CD4-positive, alpha-beta T cell treated with Interferon gamma for 1 hour (primary cell): ENCODE results near the gene ELMOD3.
A peak's percentile ranks its signal among the peaks of the same experiment; 100 is the strongest.
"Not testable (repeated sequence)": the region's sequence is repeated elsewhere in the genome, so short reads cannot be mapped to it uniquely, and the experiment has no call there.

Experiments used
- DNase-seq: peaks from one replicate; pipeline ENCODE4 v3.0.0-alpha.2; 2020

ELMOD3 gene

DNA sequence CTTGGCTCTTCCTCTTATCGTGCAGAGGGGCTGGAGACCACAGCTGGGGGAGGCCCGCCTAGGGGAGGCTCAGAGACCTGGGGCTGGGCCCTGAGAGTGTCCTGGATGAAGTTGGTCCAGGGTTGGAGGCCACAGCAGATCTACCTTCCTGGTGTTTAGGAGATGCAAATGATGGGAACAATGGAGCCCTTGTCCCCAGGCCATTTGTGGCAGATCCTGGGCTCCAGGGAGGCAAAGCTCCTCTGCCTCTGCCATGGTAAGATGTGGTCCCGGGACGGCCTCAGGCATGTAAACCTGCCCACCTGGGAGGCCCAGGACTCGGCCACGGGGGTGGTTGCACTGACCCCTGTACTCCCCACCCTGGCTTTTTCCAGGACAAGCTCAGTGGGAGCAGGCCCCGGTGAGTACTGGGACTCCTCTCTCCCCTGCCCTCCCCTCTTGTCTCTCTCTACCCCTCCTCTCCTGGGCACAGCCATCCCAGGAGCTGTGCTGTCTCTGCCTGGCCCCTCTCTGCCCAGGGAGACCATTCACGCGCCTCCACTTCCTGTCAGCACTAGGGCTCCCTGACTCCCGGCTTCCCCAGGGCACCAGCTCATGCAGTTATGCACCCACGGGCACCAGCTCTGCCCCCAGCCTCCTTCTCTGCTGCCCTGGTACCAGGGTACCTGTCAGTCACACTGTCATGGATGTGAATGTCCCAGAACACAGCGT is 74.8 kb downstream of the ELMOD3 start:
- DNase-seq, result no peak

DNA sequence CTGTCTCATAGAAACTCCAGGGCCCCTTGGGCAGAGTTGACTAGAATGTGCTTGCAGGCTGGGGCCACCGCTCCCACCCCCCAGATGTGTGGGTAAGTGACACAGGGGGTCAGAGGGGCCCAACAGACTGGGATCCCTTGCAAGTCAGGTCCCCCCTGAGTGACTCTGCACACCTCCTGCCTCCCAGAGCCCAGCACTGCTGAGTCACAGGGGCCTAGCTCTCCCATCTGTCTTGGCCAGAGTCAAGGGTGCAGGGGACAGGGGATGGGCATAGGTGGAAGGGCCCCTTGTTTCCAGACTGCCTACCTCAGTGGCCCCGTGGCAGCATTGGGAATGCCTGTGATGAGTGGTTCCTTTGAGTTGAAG is 75.3 kb downstream of the ELMOD3 start:
- no peak for DNase-seq

DNA sequence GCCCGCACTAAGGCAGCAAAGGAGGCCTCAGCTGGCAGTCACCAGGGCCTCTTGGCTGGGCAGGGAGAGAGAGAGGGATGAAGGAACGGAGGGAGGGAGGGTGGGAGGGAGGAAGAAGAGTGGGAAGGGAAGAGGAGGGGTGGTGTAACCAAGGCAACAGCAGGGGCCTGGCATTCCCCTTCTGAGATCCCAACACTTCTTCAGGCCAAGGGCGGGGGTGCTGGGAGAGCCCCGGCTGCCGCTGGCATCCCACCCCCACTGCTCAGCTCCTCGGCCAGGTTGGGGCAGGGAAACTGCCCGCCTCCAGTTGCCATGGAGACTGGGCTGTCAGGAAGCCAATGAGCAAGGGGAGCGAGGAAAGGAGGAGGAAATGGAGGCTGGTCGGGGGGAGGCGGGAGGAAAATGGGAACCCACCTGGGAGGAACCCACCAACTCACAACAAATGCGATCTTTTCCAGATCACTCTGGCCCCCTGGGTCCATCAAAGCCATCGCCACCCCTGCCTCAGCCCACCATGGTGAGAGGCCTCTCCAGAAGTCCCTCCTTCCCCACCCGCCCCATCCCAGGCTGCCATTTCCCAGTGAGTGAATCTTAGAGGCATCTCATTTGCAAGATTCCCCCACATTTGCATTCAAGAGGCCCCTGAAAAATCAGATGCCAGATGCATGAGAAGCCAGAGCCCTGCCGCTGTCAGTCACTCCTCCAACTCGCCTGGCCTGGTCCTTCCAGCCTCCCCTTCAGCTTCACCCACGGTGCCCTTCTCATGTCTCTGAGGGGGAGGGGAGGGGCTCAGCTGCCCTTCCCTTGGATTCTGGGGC is 76.4 kb downstream of the ELMOD3 start:
- no peak for DNase-seq

DNA sequence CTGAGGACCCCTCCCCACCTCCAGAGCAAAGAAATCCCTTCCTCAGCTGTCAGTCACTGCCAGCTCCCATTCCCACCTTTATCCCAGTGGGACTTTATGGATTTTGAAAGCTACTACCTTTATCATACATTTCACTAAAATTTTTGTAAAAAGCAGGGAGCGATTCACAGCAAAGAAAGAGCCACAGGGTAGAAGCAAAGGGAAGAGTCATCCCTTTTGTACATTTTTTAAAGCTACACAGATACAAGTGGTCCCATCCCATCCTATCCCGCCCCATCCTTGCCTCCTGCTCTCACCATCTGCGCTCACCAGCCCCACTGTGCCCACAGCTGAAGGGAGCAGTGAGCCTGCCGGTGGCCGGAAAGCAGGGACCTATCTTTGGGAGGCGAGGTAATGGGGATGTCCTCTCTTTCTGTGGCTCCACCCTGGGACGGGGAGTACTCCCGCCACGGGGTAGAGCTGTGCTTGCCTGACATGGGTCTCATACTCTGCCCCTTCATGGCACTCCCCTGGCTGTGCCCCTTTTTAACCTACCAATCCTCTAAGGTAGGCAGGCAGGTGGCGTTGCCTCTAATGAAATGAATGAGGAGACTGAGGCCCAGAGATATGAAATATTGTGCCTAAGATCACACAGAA is 77.1 kb downstream of the ELMOD3 start:
- no peak for DNase-seq

DNA sequence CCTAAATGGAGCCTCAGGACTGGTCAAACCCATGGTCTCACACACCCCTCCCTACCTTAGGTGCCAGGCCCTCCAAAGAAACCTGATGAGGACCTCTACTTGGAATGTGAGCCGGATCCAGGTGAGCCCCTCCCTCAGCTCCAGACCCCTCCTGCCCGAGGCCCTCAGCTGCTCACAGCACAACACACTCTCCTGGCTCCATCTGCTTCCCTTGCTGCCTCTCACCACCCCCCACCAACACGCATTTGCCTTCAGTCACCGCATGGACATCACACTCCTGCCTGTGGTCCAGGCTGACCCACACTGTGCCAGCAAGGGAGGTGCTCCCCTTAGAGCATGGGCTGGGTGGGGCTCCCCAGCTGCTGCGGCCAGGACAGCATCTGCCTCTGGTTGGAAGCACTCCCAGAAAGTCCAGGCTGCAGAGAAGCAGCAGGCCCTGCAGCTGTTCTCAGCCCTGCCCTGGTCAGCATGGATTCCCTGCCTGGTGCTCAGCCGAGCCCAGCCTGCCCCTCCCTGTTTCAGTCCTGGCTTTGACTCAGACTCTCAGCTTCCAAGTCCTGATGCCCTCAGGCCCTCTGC is 79.0 kb downstream of the ELMOD3 start:
- no peak for DNase-seq

DNA sequence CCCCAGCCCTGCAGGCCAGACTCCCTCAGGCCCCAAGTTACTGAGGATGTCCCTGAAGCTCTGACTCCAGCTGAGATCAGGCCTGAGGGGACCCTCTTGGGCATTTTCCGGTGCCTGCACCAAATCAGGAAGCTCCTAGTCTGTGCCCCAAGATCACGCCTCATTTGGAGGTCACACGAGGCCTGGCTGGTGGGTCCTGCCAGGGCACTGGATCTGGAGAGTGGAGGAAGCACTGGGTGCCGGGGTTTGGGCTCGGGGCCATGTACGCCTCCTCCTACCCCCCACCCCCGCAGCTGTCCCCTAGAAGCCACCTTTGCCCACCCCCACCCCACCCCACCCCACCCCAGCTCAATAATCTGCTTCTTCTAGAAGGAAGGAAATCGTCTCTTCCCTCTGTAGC is 80.1 kb downstream of the ELMOD3 start:
- no peak for DNase-seq

DNA sequence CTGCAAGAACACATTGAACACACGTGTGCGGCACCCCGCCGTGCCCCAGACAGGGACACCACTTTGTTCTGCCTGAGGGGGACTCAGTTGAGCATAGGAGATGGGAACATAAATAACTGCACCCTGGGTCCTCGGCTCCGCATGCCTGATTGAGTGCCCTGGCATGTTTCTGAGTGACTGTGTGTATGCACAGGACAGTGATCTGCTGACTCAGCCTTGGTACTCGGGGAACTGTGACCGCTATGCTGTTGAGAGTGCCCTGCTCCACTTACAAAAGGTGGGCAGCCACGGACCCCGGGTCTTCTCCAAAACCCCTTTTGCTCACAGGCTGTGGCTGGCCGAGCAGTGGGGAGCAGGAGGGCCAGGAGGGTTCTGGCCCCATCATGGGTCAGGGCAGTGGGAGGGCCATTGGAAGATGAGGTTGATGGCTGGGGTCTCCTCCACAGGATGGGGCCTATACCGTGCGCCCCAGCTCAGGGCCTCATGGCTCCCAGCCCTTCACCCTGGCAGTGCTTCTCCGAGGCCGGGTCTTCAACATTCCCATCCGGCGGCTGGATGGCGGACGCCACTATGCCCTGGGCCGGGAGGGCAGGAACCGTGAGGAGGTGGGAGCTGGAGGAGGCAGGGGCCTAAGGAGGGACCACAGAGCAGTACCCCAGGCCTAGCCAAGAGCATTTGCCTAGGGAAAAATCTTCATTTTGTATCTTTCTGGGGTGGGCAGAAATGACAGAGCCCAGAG is 80.8 kb downstream of the ELMOD3 start:
- no peak for DNase-seq

DNA sequence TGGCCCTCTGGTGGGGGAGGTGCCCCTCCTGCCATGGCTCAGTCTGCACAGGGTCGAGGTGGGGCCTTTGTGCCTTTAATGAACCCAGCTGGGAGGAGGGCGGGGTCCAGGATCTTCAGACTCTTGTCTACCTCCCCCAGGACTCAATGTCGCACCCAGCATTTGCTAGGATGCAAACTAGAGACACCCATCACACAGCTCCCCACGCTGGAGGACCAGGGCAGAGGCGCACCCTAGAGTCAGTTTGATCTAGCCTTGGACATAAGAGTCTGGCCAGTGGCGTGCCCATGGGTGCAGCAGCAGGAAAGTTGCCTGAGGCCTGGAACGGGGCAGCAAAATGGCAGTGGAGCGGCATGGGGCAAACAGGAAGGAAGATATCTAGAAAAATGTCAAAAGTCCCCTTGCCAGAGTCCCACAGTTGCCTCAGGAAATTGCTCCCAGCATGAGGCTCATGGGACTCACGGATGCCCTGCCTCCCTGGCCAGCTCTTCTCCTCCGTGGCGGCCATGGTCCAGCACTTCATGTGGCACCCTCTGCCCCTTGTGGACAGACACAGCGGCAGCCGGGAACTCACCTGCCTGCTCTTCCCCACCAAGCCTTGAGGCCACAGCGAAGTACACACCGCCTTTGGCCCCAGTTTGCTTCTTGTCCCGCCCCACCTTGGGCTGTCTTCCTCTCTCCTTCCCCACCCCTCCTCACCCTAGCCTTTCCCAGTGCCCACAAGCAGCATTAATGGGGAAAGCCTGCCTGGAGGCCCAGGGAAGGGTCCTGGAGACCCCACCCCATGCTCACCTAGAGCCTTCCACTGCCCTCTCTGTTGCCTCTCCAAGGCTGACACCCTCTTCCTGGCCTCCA is 81.6 kb downstream of the ELMOD3 start:
- DNase-seq, result no peak

DNA sequence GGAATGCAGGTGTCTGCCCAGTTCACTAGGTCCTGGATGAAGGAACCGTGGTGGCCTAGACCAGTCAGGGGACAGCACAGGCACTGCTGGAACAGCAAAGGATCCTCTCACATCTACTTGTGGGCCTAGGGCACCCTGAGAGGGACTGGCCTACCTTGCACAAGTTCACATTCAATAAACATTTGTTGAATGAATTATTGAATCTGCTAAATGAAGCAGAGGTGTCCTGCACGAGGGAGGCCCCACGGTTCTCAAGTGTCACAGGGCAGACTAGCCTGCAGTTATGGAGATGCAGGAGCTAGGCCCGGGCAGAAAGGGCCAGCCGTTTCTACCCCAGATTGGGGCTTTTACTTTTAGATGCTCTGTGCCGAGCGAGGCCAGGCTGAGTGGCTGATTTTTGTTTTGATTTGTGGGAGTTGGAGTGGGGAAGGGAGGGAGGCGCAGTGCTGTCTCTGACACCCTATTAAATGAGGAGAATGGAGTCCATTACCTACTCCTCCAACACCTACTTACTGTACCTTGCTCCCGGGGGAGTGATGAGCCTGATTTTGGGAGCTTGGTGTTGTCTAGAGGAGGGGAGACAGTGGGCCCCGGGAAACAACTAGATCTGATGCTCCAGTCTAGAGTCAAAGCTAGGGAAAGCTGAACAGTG is 82.4 kb downstream of the ELMOD3 start:
- DNase-seq, result no peak

DNA sequence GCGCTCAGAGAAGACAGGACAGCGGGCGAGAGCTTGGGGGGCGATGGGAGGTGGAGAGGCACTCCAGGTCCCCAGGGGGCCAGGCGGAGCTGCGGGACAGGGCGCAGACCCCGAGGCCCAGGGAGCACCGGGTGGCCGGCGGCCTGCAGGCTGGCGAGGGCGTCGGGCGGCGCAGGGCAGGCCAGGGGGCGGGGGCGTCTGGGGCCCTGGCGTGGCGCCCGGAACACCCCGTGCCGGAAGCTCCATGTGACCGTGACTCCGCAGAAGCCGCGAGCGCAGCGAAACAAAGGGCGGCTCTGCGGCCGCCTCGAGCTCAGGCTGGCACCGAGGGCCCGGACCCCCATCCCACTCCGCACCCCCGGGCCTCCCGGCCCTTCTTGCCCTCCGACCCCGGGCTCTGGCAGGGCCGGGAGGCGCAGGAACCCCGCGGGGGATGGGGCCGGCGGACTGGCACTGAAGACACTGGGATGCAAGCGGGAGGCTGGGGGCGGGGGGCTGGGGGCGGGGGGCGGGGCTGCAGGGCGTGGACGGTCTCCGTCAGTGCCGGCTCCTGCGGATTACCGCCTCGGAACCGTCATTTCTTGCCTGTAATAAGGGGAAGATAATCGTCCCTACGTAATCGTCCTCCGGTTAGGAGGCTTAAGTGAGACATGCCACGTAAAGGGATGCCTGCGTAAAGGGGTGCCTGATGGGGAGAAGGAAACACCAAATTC is 83.1 kb downstream of the ELMOD3 start:
- DNase-seq, result peak; percentile 81

DNA sequence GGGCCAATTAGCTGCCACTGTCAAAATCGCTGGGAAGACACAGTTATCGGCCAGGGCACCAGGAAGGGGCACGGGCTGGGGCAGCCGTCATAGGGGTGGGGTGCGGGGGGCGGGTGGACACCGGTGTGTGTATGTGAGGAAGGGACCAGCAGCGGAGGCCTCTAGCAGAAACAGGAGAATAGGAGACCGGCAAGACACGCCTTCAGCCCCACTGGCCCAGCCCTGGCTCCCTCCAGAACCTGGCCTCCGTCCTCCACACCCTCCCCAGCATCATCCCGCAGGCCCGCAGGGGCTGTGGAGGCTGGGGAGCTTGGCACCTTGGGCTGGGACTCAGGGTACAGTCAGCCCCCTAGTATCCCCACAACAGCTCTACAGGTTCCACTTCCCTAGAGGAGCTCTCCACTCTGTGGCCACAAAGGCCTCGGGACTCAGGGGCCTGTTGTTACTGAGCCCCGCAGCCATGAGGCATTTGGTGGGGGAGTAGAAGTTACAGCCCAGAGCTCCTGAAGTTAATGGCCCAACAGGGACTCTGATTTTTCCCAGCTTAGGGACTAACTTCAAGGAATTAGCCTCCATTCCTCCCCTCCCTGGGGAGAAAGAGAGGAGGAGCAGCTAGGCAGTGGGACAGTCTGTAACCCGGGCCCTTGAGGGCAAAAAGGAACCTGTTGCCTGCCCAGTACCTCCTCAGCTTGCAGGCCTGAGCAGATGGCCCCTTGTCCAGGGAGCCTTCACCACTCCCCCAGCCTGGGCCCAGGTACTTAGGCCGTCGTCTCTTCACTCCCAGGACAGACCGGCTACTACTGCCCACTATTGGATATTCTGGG is 83.8 kb downstream of the ELMOD3 start:
- no peak for DNase-seq

DNA sequence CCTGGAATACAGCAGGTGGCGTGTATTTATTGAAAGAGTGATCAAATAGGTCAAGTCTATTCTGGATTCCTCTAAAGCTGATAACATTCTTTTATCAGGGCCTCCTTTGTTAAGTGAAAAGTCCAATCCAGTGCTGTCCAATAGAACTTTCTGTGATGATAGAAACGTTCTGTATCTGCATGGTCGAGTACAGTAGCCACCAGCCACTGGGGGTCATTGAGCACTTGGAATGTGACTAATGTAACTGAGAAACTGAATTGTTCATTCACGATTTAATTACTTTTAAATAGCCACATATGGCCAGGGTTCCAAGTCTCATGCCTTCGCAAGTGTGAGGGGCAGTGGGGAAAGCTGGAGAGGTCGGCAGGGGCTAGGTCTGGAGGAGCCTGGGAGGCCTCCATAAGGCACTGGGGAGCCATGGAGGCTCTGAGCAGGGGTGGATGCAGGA is 84.5 kb downstream of the ELMOD3 start:
- DNase-seq, result no peak

DNA sequence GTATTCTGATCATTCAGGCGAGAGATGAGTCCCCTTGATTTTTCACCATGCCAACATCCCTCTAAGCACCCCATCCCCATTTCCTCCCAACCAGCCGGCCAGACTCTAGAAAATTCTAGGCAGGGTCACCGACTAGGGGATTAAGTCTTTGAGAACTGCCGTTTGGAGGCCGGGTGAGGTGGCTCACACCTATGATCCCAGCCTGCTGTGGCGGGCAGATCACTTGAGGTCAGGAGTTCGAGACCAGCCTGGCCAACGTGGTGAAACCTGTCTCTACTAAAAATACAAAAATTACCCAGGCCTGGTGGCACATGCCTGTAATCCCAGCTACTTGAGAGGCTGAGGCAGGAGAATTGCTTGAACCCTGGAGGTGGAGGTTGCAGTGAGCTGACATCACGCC is 85.0 kb downstream of the ELMOD3 start:
- DNase-seq, result not testable (repeated sequence)

DNA sequence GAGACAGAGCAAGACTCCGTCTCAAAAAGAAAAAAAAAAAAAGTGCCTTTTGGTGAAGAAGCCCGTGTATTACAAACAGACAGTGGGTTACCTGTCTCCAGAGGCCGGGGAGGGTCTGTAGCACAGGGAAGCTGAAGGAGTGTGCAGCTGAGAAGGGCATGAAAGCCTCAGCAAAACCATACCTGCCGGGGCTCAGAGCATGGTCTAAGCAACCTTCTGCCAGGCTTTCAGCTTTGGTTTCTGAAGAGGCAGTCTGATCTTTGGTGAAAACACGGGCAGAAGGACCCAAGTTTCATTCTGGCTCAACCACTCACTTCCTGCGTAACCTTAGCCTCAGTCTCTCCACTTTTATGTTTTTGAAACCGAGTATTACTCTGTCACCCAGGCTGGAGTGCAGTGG is 85.4 kb downstream of the ELMOD3 start:
- no peak for DNase-seq

DNA sequence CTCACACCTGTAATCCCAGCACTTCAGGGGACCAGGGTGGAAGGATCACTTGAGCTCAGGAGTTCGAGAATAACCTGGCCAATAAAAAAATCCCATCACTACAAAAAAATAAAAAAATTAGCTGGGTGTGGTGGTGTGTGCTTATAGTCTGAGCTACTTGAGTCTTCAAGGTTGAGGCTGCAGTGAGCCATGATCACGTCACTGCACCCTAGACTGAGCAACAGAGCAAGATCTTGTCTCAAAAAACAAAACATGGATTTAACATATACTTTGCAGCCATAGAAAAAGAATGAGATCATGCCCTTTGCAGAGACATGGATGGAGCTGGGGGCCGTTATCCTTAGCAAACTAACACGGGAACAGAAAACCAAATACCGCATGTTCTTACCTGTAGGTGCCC is 86.2 kb downstream of the ELMOD3 start:
- DNase-seq, result no peak
